IMR-90 (cell line): ENCODE results near the gene MPRIP. TPM values are rescaled to one million over a fixed set of nuclear protein-coding genes. Genes with fewer than 3 reads are reported as not detected.

Experiments
- ATAC-seq: fragments of 200-7000 bp; cut with Tn5 transposase; 2 replicates; pipeline ENCODE4 v1.9.1; 2020; ENCODE audit warnings: low read depth, mild to moderate bottlenecking, moderate library complexity
- BruUV-seq: library from RNA; stranded (reverse); fragments of 400-500 nt; replicated peaks from 2 replicates; lab custom pipeline; 2021; lab: Mats Ljungman, UMichigan
- CTCF ChIA-PET: fragments of 300-600 bp; formaldehyde crosslinking; extraction: SDS; loops from one replicate; lab custom pipeline; 2021; ENCODE audit warnings: antibody characterized with exemption; lab: Yijun Ruan, JAX
- POLR2A ChIA-PET: fragments of 300-600 bp; sonication (Branson Sonifier 250); formaldehyde crosslinking; loops from one replicate; lab custom pipeline; 2022; ENCODE audit warnings: antibody characterized with exemption; ENCODE audit not compliant: unreplicated experiment; lab: Charles Lee
- DNase-seq: peaks from one replicate; pipeline ENCODE4 v3.0.0; 2013
- H2AFZ ChIP-seq: replicated peaks from 2 replicates; pipeline ENCODE3; 2013; ENCODE audit warnings: low read length, mild to moderate bottlenecking; ENCODE audit not compliant: poor library complexity
- H2AK5ac ChIP-seq: 2 replicates; pipeline ENCODE4 v1.6.1; 2013; ENCODE audit warnings: low read depth, low read length, inconsistent platforms
- H2AK9ac ChIP-seq: replicated peaks from 2 replicates; pipeline ENCODE3; 2013; ENCODE audit warnings: mild to moderate bottlenecking, low read depth, low read length, moderate library complexity; ENCODE audit not compliant: poor library complexity
- H2BK120ac ChIP-seq: 2 replicates; pipeline ENCODE4 v1.6.1; 2013; ENCODE audit warnings: low read depth, low read length, inconsistent platforms
- H2BK15ac ChIP-seq: 3 replicates; pipeline ENCODE4 v1.6.1; 2013; ENCODE audit warnings: low read depth, low read length, inconsistent platforms
- H2BK20ac ChIP-seq: 2 replicates; pipeline ENCODE4 v1.6.1; 2013; ENCODE audit warnings: low read depth, mild to moderate bottlenecking, inconsistent platforms, low read length, moderate library complexity
- H2BK5ac ChIP-seq: 2 replicates; pipeline ENCODE4 v1.6.1; 2013; ENCODE audit warnings: mild to moderate bottlenecking, low read depth, low read length, inconsistent platforms; ENCODE audit not compliant: poor library complexity, severe bottlenecking
- H3K14ac ChIP-seq: replicated peaks from 2 replicates; pipeline ENCODE4 v1.6.1; 2013; ENCODE audit warnings: low read depth, low read length, inconsistent platforms
- H3K18ac ChIP-seq: 2 replicates; pipeline ENCODE4 v1.6.1; 2013; ENCODE audit warnings: low read depth, low read length, control low read depth
- H3K23ac ChIP-seq: 2 replicates; pipeline ENCODE4 v1.6.1; 2013; ENCODE audit warnings: low read depth, low read length, inconsistent platforms
- H3K27ac ChIP-seq: 2 replicates; pipeline ENCODE4 v1.5.1; 2013; ENCODE audit warnings: mild to moderate bottlenecking, control low read depth, low read length; ENCODE audit not compliant: insufficient read depth
- H3K27me3 ChIP-seq: 2 replicates; pipeline ENCODE4 v1.6.1; 2013; ENCODE audit warnings: low read length; ENCODE audit not compliant: control insufficient read depth, insufficient read depth
- H3K36me3 ChIP-seq: 2 replicates; pipeline ENCODE4 v1.6.1; 2013; ENCODE audit warnings: low read length, mixed read lengths; ENCODE audit not compliant: control insufficient read depth, insufficient read depth
- H3K4ac ChIP-seq: 2 replicates; pipeline ENCODE4 v1.6.1; 2013; ENCODE audit warnings: low read depth, low read length, inconsistent platforms
- H3K4me1 ChIP-seq: 2 replicates; pipeline ENCODE4 v1.6.1; 2013; ENCODE audit warnings: low read length, mixed read lengths; ENCODE audit not compliant: control insufficient read depth, insufficient read depth
- H3K4me2 ChIP-seq: 2 replicates; pipeline ENCODE4 v1.6.1; 2013; ENCODE audit warnings: low read depth, mild to moderate bottlenecking, control low read depth, low read length, moderate library complexity
- H3K4me3 ChIP-seq: 2 replicates; pipeline ENCODE4 v1.5.1; 2013; ENCODE audit warnings: low read depth, mild to moderate bottlenecking, control low read depth, low read length, moderate library complexity; ENCODE audit not compliant: insufficient read depth
- H3K56ac ChIP-seq: 2 replicates; pipeline ENCODE4 v1.6.1; 2013; ENCODE audit warnings: low read length, inconsistent platforms; ENCODE audit not compliant: insufficient read depth; ENCODE audit errors: extremely low read depth
- H3K79me1 ChIP-seq, 2 experiments: 2 replicates each; pipeline ENCODE4 v1.6.1; 2013; ENCODE audit warnings: low read length in 2 of 2, inconsistent platforms in 1 of 2, low read depth in 1 of 2
- H3K9ac ChIP-seq: 2 replicates; pipeline ENCODE4 v1.6.1; 2013; ENCODE audit warnings: low read depth, low read length, control low read depth
- H3K9me1 ChIP-seq: 2 replicates; pipeline ENCODE4 v1.6.1; 2013; ENCODE audit warnings: low read length, inconsistent platforms; ENCODE audit not compliant: insufficient read depth
- H3K9me3 ChIP-seq: 2 replicates; pipeline ENCODE4 v1.6.1; 2013; ENCODE audit warnings: low read length; ENCODE audit not compliant: control insufficient read depth, insufficient read depth
- H4K20me1 ChIP-seq: 2 replicates; pipeline ENCODE4 v1.6.1; 2013; ENCODE audit warnings: low read length, inconsistent platforms; ENCODE audit not compliant: insufficient read depth
- H4K5ac ChIP-seq: 2 replicates; pipeline ENCODE4 v1.6.1; 2013; ENCODE audit warnings: mild to moderate bottlenecking, low read depth, low read length, control low read depth
- H4K8ac ChIP-seq, 2 experiments: 2 replicates each; pipeline ENCODE4 v1.6.1; 2013; ENCODE audit warnings: low read depth in 2 of 2, low read length in 2 of 2, control low read depth in 1 of 2, inconsistent platforms in 1 of 2
- H4K91ac ChIP-seq: 2 replicates; pipeline ENCODE4 v1.6.1; 2013; ENCODE audit warnings: low read depth, low read length, inconsistent platforms; ENCODE audit not compliant: insufficient read depth
- BHLHE40 ChIP-seq: fragments of 150-350 bp; IDR thresholded peaks from 2 replicates; pipeline ENCODE4 v1.6.1; 2016; ENCODE audit warnings: mild to moderate bottlenecking, low read depth, low read length
- CHD1 ChIP-seq: IDR thresholded peaks from 2 replicates; pipeline ENCODE4 v1.6.1; 2012; ENCODE audit warnings: low read depth, low read length, improper control_type of control experiment
- ELK1 ChIP-seq: fragments of 150-350 bp; IDR thresholded peaks from 2 replicates; pipeline ENCODE4 v1.6.1; 2016; ENCODE audit warnings: low read depth, mild to moderate bottlenecking, low read length, moderate library complexity, borderline replicate concordance
- FOS ChIP-seq: fragments of 150-350 bp; IDR thresholded peaks from 2 replicates; pipeline ENCODE4 v1.6.1; 2016; ENCODE audit warnings: low read depth, low read length
- MAFK ChIP-seq: IDR thresholded peaks from 2 replicates; pipeline ENCODE4 v1.6.1; 2012; ENCODE audit warnings: low read depth, low read length, improper control_type of control experiment
- POLR2A ChIP-seq: IDR thresholded peaks from 2 replicates; pipeline ENCODE4 v1.6.1; 2012; ENCODE audit warnings: mild to moderate bottlenecking, low read depth, low read length
- RAD21 ChIP-seq: IDR thresholded peaks from 2 replicates; pipeline ENCODE4 v1.6.1; 2012; ENCODE audit warnings: low read length, improper control_type of control experiment
- USF2 ChIP-seq: fragments of 150-350 bp; IDR thresholded peaks from 2 replicates; pipeline ENCODE4 v1.6.1; 2017; ENCODE audit warnings: mild to moderate bottlenecking, antibody characterized with exemption, low read length, low read depth
- WGBS, 2 experiments: methylation state at CpG; one replicate each; pipeline versions ENCODE4 v1.1.5 to v1.1.7; 2013; ENCODE audit warnings: missing lambda C conversion rate in 2 of 2; ENCODE audit not compliant: insufficient read length in 1 of 2; ENCODE audit errors: extremely low coverage in 2 of 2; 5-methylcytosine and 5-hydroxymethylcytosine counted together
- dilution Hi-C: fragments of 300-500 bp; cut with HindIII; formaldehyde crosslinking; loops from one replicate; pipeline ENCODE4 v1.14.3; 2018; ENCODE audit warnings: low sequenced_read_pairs; ENCODE audit not compliant: unreplicated experiment
- in situ Hi-C: fragments of 300-500 bp; cut with MboI; formaldehyde crosslinking; loops from 3 replicates; pipeline ENCODE4 v1.14.3; 2019; ENCODE audit warnings: low sequenced_read_pairs, inconsistent platforms, mixed read lengths
- intact Hi-C: fragments of 100-400 bp; cut with micrococcal nuclease; formaldehyde crosslinking; loops from 2 replicates; pipeline ENCODE4 v1.10.0; 2022
- polyA plus RNA-seq, 3 experiments: library from polyadenylated mRNA; depleted of rRNA; stranded (reverse); fragments of >200 nt; gene quantifications; 2 replicates each; pipeline ENCODE4 v1.2.3, GENCODE V29; 2012; ENCODE audit warnings: low replicate concordance in 1 of 3
- total RNA-seq: library from RNA; depleted of rRNA; stranded (reverse); fragments of >200 nt; gene quantifications from 2 replicates; pipeline ENCODE4 v1.2.3, GENCODE V29; 2012
- TF ChIP-seq, protein P1 (sequence below): conservative IDR thresholded peaks from 2 replicates; pipeline ENCODE4 v1.5.1; 2012; ENCODE audit warnings: mild to moderate bottlenecking, low read depth, low read length, improper control_type of control experiment

Gene MPRIP
- total and polyA plus RNA-seq, 2 of the 4 experiments (the other 2 are of a cell fraction) = 111 to 149 TPM

- Histone ChIP-seq H3K4ac (no peak overlapping the region), H3K18ac (no peak overlapping the region), H3K36me3 (no peaks in the 10 kb centered on the region), H3K9me1 (peaks cover 11% of the 10 kb centered on the region), H2BK120ac (no peak overlapping the region), H3K14ac (no peak overlapping the region), H4K5ac (no peak overlapping the region), H3K9me3 (no peaks in the 10 kb centered on the region), H3K56ac (no peak overlapping the region), H2BK20ac (no peak overlapping the region), H2BK15ac (no peak overlapping the region), H3K4me2 (no peak overlapping the region), H3K4me3 (no peak overlapping the region), H3K79me1 (no peaks in the 10 kb centered on the region), H3K27ac (no peak overlapping the region), H3K23ac (no peak overlapping the region), H3K27me3 (peaks cover 16% of the 10 kb centered on the region), H3K4me1 (0 out of 2 replicates have a peak, but pooled peaks cover 3% of the 10 kb centered on the region), H2AFZ (no peak overlapping the region), H4K8ac (no peak overlapping the region), H4K20me1 (peaks cover 3% of the 10 kb centered on the region; the same call in 1 of the 2 replicates), H2AK9ac (no peak overlapping the region), H2BK5ac (no peak overlapping the region), H3K9ac (no peak overlapping the region), H4K91ac (no peak overlapping the region), H2AK5ac (no peak overlapping the region)
- dilution Hi-C loops (no loop called here), intact Hi-C loops (no loop called here), in situ Hi-C loops (no loop called here)
- BruUV-seq = no TSS peak
- WGBS, 2 experiments = 20% methylated on average over 1 of the region's 2 CpGs; no CpG with 5 or more reads in 1 of the 2 experiments
- no peak for ATAC-seq
- DNase-seq = no peak
- TF ChIP-seq USF2 (no peak), ELK1 (no peak), CHD1 (no peak), POLR2A (no peak), MAFK (no peak), RAD21 (no peak), BHLHE40 (no peak), FOS (no peak)
- TF ChIP-seq, protein P1, sequence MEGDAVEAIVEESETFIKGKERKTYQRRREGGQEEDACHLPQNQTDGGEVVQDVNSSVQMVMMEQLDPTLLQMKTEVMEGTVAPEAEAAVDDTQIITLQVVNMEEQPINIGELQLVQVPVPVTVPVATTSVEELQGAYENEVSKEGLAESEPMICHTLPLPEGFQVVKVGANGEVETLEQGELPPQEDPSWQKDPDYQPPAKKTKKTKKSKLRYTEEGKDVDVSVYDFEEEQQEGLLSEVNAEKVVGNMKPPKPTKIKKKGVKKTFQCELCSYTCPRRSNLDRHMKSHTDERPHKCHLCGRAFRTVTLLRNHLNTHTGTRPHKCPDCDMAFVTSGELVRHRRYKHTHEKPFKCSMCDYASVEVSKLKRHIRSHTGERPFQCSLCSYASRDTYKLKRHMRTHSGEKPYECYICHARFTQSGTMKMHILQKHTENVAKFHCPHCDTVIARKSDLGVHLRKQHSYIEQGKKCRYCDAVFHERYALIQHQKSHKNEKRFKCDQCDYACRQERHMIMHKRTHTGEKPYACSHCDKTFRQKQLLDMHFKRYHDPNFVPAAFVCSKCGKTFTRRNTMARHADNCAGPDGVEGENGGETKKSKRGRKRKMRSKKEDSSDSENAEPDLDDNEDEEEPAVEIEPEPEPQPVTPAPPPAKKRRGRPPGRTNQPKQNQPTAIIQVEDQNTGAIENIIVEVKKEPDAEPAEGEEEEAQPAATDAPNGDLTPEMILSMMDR = no peak
- POLR2A ChIA-PET = no interaction called here
- CTCF ChIA-PET = no interaction called here
Measured at GRCh38 chr17:16994631-16995030, 47.6 kb upstream of the MPRIP start.
